HepG2 (cell line): ENCODE data around the gene SERPINA3. TPM values are rescaled to one million over a fixed set of nuclear protein-coding genes. Genes with fewer than 3 reads are reported as not detected.

Experiments
- ATAC-seq: fragments of 200-7000 bp; cut with Tn5 transposase; 3 replicates; pipeline ENCODE4 v1.9.1; 2020; ENCODE audit warnings: mild to moderate bottlenecking, moderate library complexity
- BruUV-seq: library from RNA; stranded (reverse); fragments of 400-500 nt; replicated peaks from 2 replicates; lab custom pipeline; 2021; lab: Mats Ljungman, UMichigan
- CTCF ChIA-PET: fragments of 300-600 bp; formaldehyde crosslinking; extraction: SDS; loops from one replicate; lab custom pipeline; 2021; ENCODE audit warnings: low total read pairs, inconsistent platforms, low intra/inter-chr PET ratio; lab: Yijun Ruan, JAX
- POLR2A ChIA-PET: fragments of 350-600 bp; sonication (Branson Sonifier 250); formaldehyde crosslinking; loops from one replicate; lab custom pipeline; 2020; ENCODE audit warnings: antibody characterized with exemption, inconsistent platforms; lab: Yijun Ruan, JAX
- DNase-seq: peaks from one replicate; pipeline ENCODE4 v3.0.0-alpha.2; 2015; ENCODE audit warnings: low spot score
- FAIRE-seq: peaks from 3 replicates; lab custom pipeline; 2011; peaks lifted over from hg19 to GRCh38; lab: Jason Lieb, UNC
- H2AFZ ChIP-seq: one replicate; pipeline ENCODE4 v1.6.1; 2011; ENCODE audit warnings: low read length, inconsistent platforms
- H3K27ac ChIP-seq: fragments of 300-600 bp; 3 replicates; pipeline ENCODE4 v1.8.0; 2011; ENCODE audit warnings: mixed run types, mild to moderate bottlenecking, mixed read lengths, low read length, inconsistent platforms; ENCODE audit not compliant: insufficient read depth; ENCODE audit errors: extremely low read length
- H3K27me3 ChIP-seq, 2 experiments: fragments of 200-600 bp in 1 of 2; 2 replicates in 1 of 2; 3 replicates in 1 of 2; pipeline versions ENCODE4 v1.6.0 to v1.8.0; 2011; ENCODE audit warnings: low read length in 2 of 2, mild to moderate bottlenecking in 2 of 2, moderate library complexity in 2 of 2, inconsistent platforms in 1 of 2; ENCODE audit not compliant: insufficient read depth in 2 of 2, control insufficient read depth in 1 of 2
- H3K36me3 ChIP-seq, 2 experiments: fragments of 200-600 bp in 1 of 2; replicated peaks in 1 of 2; 2 replicates in 1 of 2; 3 replicates in 1 of 2; pipeline versions ENCODE4 v1.5.1 to v1.8.0; 2011; ENCODE audit warnings: low read length in 2 of 2, inconsistent platforms in 1 of 2; ENCODE audit not compliant: insufficient read depth in 2 of 2, control insufficient read depth in 1 of 2
- H3K4me1 ChIP-seq: 2 replicates; pipeline ENCODE4 v1.5.1; 2012; ENCODE audit warnings: low read length, inconsistent platforms; ENCODE audit not compliant: insufficient read depth
- H3K4me2 ChIP-seq: 2 replicates; pipeline ENCODE4 v1.6.0; 2011; ENCODE audit warnings: low read depth, low read length, inconsistent platforms
- H3K4me3 ChIP-seq, 3 experiments: fragments of 200-600 bp in 1 of 3; sonication (generic), shearing (Covaris generic) in 1 of 3; replicated peaks in 1 of 3; 2 replicates each; pipeline ENCODE4 v1.5.1; 2011 to 2016; ENCODE audit warnings: low read length in 3 of 3, inconsistent platforms in 2 of 3, low read depth in 2 of 3, mild to moderate bottlenecking in 2 of 3, control low read depth in 1 of 3, mixed read lengths in 1 of 3; ENCODE audit not compliant: insufficient read depth in 1 of 3
- H3K79me2 ChIP-seq: one replicate; pipeline ENCODE4 v1.6.1; 2011; ENCODE audit warnings: low read length, inconsistent platforms; ENCODE audit not compliant: insufficient read depth
- H3K9ac ChIP-seq: 2 replicates; pipeline ENCODE4 v1.6.0; 2011; ENCODE audit warnings: mild to moderate bottlenecking, low read depth, low read length, inconsistent platforms; ENCODE audit not compliant: insufficient read depth
- H3K9me3 ChIP-seq: 2 replicates; pipeline ENCODE4 v1.5.1; 2012; ENCODE audit warnings: mild to moderate bottlenecking, low read length
- H4K20me1 ChIP-seq: 2 replicates; pipeline ENCODE4 v1.6.0; 2011; ENCODE audit warnings: inconsistent platforms, mild to moderate bottlenecking, low read length, moderate library complexity; ENCODE audit not compliant: insufficient read depth
- AGO2 ChIP-seq: fragments of 200-400 bp; formaldehyde crosslinking; optimal IDR thresholded peaks from 2 replicates; pipeline ENCODE3; 2017; ENCODE audit warnings: mild to moderate bottlenecking, low read depth, low read length, moderate library complexity
- DPF2 ChIP-seq: sonication (generic); formaldehyde crosslinking; IDR thresholded peaks from 2 replicates; pipeline ENCODE4 v1.4.0; 2020; ENCODE audit warnings: mild to moderate bottlenecking, low read depth, missing genetic modification reagents, borderline replicate concordance
- EEA1 ChIP-seq: sonication (generic); formaldehyde crosslinking; IDR thresholded peaks from 2 replicates; pipeline ENCODE4 v1.5.1; 2020; ENCODE audit warnings: mild to moderate bottlenecking, missing genetic modification reagents, borderline replicate concordance
- HNF4A ChIP-seq: sonication (generic); formaldehyde crosslinking; IDR thresholded peaks from 2 replicates; pipeline ENCODE4 v1.4.0; 2020; ENCODE audit warnings: missing genetic modification reagents
- RARA ChIP-seq: IDR thresholded peaks from 2 replicates; pipeline ENCODE4 v1.6.1; 2016; ENCODE audit warnings: missing genetic modification reagents, missing compliant biosample characterization
- SIN3B ChIP-seq: fragments of 150-350 bp; IDR thresholded peaks from 2 replicates; pipeline ENCODE4 v1.6.1; 2014; ENCODE audit warnings: low read length
- SSRP1 ChIP-seq: IDR thresholded peaks from 2 replicates; pipeline ENCODE4 v1.6.1; 2016; ENCODE audit warnings: control low read depth
- ZNF121 ChIP-seq: sonication (generic); formaldehyde crosslinking; IDR thresholded peaks from 2 replicates; pipeline ENCODE4 v1.5.0; 2020; ENCODE audit warnings: mild to moderate bottlenecking, missing genetic modification reagents
- ZNF251 ChIP-seq: sonication (generic); formaldehyde crosslinking; IDR thresholded peaks from 2 replicates; pipeline ENCODE4 v1.9.0; 2021; ENCODE audit warnings: mild to moderate bottlenecking, missing genetic modification reagents
- ZNF263 ChIP-seq: sonication (generic); formaldehyde crosslinking; IDR thresholded peaks from 2 replicates; pipeline ENCODE4 v1.4.0; 2020; ENCODE audit warnings: missing genetic modification reagents
- WGBS: methylation state at CpG from one replicate; pipeline ENCODE4 v1.1.6; 2017; ENCODE audit warnings: low lambda C conversion rate; 5-methylcytosine and 5-hydroxymethylcytosine counted together
- in situ Hi-C: cut with HindIII; loops from 2 replicates; pipeline ENCODE4 v1.10.0; 2017; ENCODE audit warnings: low pct_unique_long_range_greater_than_20kb; ENCODE audit not compliant: extremely low pct_ligation_motif_present
- intact Hi-C: fragments of 100-400 bp; cut with micrococcal nuclease; formaldehyde crosslinking; loops from one replicate; pipeline ENCODE4 v1.10.0; 2022; ENCODE audit not compliant: unreplicated experiment
- polyA plus RNA-seq, 8 experiments: library from polyadenylated mRNA; depleted of rRNA in 3 of 8; stranded (reverse) in 7 of 8; unstranded in 1 of 8; fragments of >200 nt; fragmentation: Illumina TruSeq in 4 of 8; extraction: Trizol in 4 of 8; gene quantifications; 2 replicates each; pipeline versions ENCODE4 v1.2.1 to v1.2.3, GENCODE V29; 2011 to 2016; ENCODE audit warnings: low read depth in 4 of 8, missing spikeins in 1 of 8, mixed read lengths in 1 of 8; ENCODE audit not compliant: insufficient read depth in 1 of 8
- total RNA-seq, 5 experiments: library from RNA; depleted of rRNA; stranded (reverse); fragments of >200 nt; fragmentation: Illumina TruSeq; extraction: Trizol; gene quantifications; 2 replicates each; pipeline ENCODE4 v1.2.3, GENCODE V29; 2016; ENCODE audit warnings: low read depth in 1 of 5
- TF ChIP-seq, protein P1 (sequence below): sonication (generic); formaldehyde crosslinking; IDR thresholded peaks from 2 replicates; pipeline ENCODE4 v1.5.0; 2020; ENCODE audit warnings: mild to moderate bottlenecking, missing genetic modification reagents, moderate library complexity

The SERPINA3 gene
- total and polyA plus RNA-seq, 2 of the 13 experiments (the other 11 are each of a cell fraction or from before 2014, with no cell fraction given), result 825 to 2,200 TPM

DNA sequence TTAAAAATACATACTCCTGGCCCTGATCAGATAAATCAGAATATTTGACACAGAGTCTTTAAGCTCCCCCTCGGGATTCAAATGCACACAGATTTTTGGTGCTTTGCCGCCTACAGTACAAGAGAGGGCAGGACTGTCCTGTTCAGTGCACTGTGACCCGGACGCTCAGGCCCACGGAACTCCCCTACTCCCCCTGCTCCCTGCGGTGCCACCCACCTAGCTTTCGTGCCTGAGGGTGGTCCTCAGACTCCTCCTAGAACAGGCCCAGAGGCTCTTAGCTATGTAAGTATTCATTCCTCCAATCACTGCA is 13.7 kb upstream of the SERPINA3 start:
- ChIA-PET CTCF (interaction anchor here (1.0 kb wide), 1 partner anchor 49 kb away, joined by 5 read pairs; no protein-coding TSS in a partner anchor), POLR2A (interaction anchor here (0.6 to 15.7 kb wide), 26 partner anchors 10 to 951 kb away, joined by 3 to 638 read pairs (median 6); partner anchors contain the start of genes SERPINA1, SERPINA3, SERPINA4 and SERPINA5)
- H3K27ac ChIP-seq, result peak overlapping the region; percentile 96
- H2AFZ ChIP-seq, result no peak overlapping the region
- no peaks in the 10 kb centered on the region for H3K36me3 ChIP-seq
- WGBS, result 9% methylated on average over 4 of the region's 7 CpGs
- H3K9me3 ChIP-seq, result no peaks in the 10 kb centered on the region
- DNase-seq (no peak), FAIRE-seq (no peak), ATAC-seq (peak; percentile 2)
- intact Hi-C loops (loop anchor here (2.0 to 5.0 kb wide), 5 partner anchors 18 to 1461 kb away; partner anchors contain the start of genes SERPINA4 and SERPINA5), in situ Hi-C loops (no loop called here)
- no TSS peak for BruUV-seq
- peak overlapping the region; percentile 94 for H3K4me2 ChIP-seq
- peaks cover 37% of the 10 kb centered on the region for H3K79me2 ChIP-seq
- peak overlapping the region; percentile 52 to 68 (median 56) for H3K4me3 ChIP-seq
- peak overlapping the region; percentile 82 for H3K9ac ChIP-seq
- peaks cover 97% of the 10 kb centered on the region for H3K4me1 ChIP-seq
- TF ChIP-seq, protein P1, sequence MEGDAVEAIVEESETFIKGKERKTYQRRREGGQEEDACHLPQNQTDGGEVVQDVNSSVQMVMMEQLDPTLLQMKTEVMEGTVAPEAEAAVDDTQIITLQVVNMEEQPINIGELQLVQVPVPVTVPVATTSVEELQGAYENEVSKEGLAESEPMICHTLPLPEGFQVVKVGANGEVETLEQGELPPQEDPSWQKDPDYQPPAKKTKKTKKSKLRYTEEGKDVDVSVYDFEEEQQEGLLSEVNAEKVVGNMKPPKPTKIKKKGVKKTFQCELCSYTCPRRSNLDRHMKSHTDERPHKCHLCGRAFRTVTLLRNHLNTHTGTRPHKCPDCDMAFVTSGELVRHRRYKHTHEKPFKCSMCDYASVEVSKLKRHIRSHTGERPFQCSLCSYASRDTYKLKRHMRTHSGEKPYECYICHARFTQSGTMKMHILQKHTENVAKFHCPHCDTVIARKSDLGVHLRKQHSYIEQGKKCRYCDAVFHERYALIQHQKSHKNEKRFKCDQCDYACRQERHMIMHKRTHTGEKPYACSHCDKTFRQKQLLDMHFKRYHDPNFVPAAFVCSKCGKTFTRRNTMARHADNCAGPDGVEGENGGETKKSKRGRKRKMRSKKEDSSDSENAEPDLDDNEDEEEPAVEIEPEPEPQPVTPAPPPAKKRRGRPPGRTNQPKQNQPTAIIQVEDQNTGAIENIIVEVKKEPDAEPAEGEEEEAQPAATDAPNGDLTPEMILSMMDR (CRISPR knock-in tag), result 0 out of 2 replicates have a peak, but pooled peaks have one; percentile 28
- TF ChIP-seq SIN3B (0 out of 2 replicates have a peak, but pooled peaks have one; percentile 5), AGO2 (peak; percentile 28), SSRP1 (CRISPR knock-in tag) (0 out of 2 replicates have a peak, but pooled peaks have one; percentile 64), ZNF251 (CRISPR knock-in tag) (0 out of 2 replicates have a peak, but pooled peaks have one; percentile 72), HNF4A (CRISPR knock-in tag) (no peak), ZNF121 (CRISPR knock-in tag) (0 out of 2 replicates have a peak, but pooled peaks have one; percentile 22), DPF2 (0 out of 2 replicates have a peak, but pooled peaks have one; percentile 36), RARA (CRISPR knock-in tag) (no peak), ZNF263 (CRISPR knock-in tag) (peak; percentile 49; the same call in 1 of the 2 replicates), EEA1 (0 out of 2 replicates have a peak, but pooled peaks have one; percentile 33)
- no peaks in the 10 kb centered on the region for H3K27me3 ChIP-seq
- H4K20me1 ChIP-seq, result no peaks in the 10 kb centered on the region
